Hypothalamus (tissue), 51 donors: ENCODE data around the gene C17orf100.
"Not testable (repeated sequence)": the region's sequence is repeated elsewhere in the genome, so short reads cannot be mapped to it uniquely, and the experiment has no call there.

Source experiments
- DNase-seq, 51 donors: peaks; one replicate each; lab custom pipeline; 2025; lab: John Stamatoyannopoulos, UW

Gene C17orf100

DNA sequence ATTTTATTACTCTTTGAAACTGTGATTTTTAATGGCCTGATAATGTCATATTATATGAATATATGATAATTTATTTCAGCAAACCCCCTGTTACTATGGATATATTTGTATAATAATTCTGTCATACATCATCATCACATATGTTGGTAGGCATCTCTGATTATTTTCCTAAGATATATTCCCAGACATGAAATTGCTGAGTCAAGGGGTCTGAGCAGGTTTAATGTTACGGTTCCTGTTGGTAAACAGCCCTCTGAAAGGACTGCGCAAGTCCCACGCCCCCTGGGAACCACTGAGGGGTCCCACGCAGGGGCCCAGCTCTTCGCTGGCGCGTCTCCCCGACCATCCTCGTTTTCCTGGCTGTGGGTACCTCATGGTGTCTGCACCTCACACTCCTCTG lies 37.4 kb downstream of the C17orf100 start:
- no peak for DNase-seq

DNA sequence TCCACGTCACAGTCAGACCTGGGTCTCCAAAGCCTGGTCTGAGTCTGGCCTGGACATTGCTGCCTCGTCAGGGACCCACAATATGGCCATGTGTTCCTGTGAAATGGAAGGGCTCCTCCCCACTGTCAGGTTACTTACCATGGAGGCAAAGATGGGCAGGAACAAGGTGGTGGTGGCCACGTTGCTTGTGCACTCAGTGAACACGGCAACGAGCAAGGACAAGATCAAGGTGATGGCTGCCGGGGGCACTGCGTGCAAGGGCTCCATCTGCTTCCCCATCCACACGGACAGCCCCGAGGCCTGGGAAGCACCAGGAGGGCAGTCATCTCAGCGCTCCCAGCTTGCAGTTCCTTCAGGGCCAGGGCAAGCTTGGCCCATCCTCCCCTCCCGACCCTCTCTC lies 39.1 kb downstream of the C17orf100 start:
- DNase-seq = no peak

DNA sequence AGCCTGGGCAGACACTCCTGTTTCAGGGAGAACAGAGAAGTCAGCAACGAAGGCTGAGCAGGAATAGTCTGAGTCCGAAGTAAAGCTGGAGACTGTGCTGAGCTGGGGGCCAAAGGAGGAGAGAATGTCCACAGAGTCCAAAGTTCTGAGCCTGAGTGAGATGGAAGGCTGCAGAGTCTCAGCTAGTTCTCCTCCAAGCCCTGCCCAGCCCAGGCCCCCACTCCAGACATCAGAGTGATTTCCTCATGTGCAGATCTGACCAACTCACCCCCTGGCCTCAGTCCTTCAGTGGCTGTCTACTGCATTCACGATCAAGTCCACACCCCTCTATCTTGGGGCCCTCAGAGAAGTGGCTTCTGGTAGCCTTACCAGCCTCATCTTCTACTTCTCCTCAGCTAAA lies 40.0 kb downstream of the C17orf100 start:
- no peak for DNase-seq

DNA sequence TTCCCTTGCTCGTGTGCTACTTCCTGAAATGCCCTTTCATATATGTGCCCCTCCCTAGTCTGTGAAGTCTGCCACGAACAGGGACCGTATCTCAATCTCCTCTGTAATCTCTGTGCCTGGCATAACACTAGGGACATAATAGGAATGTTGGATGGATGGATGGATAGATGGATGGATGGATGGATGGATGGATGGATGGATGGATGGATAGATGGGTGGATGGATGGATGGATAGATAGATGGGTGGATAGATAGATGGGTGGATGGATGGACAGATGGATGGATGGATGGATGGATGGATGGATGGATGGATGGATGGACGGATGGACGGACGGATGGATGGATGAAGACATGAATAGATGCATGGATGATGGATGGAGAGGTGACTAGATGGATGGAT lies 40.4 kb downstream of the C17orf100 start:
- not testable (repeated sequence) for DNase-seq

DNA sequence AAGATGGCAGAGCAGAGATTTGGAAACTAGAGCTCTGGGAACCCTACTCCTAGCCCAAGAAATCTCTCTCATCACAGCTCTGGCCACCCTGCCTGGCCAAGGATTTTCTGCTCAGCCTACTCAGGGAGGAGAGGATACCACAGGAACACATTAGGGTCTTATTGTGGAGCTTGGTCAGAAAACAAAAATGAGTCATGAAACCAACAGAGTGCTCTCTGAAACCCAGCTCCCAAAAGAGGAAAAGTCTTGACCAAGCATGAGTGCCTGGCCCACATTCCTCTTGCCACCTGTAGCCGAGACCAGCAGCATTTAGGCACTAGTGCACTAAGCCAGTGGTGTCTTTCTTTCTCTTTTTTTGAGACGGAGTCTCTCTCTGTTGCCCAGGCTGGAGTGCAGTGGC lies 43.5 kb downstream of the C17orf100 start:
- no peak for DNase-seq

DNA sequence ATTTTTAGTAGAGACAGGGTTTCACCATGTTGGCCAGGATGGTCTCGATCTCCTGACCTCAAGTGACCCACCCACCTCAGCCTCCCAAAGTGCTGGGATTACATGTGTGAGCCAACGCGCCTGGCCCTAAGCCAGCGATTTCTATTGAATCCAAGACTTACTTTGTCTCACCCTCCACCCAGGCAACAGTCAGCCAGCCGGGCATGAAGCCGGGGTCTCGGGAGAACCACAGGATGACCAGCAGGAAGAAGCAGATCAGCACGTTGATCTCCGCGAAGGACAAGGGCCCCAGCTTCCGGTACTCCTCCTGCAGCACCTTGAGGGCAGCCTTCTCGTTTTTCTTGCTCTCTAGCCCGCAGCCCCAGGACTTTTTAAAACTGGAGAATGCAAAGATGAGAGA lies 44.0 kb downstream of the C17orf100 start:
- DNase-seq = no peak

DNA sequence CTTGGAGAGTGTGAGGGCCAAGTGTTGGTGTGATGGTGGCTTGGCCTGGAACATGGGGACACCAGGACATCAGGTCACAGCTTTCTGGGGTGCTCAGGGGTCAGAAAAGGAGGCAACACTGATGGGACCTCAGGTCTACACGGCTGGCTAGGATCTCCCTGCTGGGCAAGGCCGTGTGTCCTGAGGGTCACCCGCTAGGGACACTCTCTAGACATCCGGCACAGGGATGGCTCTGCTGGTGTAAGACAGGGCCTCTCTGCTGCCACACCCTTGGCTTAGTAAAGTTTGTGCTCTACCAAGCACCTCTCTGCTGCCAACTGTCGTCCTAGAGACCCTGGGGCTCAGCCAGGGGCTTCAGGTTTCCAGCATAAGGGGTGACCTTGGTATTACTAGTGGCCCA lies 45.3 kb downstream of the C17orf100 start:
- DNase-seq = no peak

DNA sequence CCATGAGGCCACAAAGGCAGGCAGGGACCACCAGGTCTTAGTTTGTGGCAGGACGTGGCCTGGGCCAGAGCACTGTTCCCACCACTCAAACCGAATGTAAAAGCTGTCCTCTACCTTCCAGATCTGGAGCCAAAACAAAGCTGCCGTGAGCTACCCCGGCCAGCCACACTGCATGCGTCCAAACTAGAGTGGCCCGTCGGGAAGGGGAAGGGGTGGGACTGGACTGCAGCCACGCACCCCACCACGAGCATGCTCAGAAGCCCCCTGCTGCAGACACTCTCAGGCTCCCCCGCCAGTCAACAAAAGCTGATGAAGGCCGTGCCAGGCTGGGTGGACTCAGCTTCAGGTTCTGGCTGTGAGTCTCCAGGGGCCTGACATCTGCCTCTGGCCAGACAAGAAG lies 46.4 kb downstream of the C17orf100 start:
- no peak for DNase-seq

DNA sequence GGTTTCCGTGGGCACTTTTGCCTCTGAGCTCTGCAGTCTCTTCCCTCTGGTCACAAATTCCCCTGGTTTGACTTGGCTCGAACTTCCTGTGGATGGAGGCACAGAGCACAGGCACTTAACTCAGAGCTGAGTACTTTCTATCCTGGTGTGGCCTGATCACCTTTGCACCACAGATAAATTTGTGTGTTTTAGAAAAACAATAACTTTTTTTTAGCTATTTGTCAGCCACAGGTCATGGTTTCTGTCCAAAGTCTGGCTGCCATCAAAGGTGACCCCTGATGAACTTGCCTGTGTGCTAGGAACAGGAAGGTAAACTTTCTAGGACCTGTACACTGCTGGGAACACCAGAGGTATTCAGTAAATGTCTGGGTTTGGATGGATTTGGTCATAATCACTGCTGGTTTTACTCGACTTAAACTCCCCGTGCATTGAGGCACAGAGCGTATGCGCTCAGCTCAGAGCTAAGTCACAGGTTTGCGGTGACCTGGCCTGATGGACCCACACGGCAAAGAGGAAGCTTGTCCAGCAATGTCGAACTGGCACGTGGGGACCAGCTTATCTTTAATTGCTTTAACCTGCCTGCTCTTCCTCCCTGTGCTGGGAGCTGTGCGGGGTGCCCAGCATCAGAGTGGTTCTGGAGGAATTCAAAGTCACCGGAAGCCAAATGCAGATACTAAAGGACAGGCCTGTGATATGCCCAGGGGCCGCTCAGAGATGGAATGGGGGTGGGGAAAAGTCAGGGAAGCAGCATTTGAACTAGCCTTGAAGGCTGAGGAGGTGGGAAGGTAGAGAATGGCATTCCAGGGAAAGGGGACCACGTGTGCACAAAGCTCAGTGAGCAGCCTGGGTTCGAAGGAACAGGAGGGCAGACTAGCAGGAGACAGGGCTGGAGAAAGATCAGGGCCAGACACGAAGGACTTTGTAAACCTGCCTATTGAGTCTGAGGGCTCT lies 48.7 kb downstream of the C17orf100 start:
- DNase-seq = no peak

DNA sequence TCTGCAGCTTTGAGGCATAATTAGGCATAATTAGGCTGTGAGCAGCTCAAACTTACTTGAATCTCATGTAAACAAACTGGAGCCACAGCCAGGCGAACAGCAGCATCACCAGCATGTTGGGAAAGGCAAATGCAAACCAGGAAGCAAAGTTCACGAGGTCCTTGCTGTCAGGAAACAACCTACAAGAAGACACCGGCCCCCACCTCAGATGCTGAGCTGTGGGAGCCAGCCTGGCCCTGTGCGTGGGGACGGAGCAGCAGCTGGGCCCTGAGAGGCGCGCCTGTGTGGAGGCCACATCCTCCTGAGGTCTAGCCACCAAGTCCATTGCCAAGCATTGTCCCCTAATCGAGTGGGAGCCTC lies 49.4 kb downstream of the C17orf100 start:
- DNase-seq = no peak

DNA sequence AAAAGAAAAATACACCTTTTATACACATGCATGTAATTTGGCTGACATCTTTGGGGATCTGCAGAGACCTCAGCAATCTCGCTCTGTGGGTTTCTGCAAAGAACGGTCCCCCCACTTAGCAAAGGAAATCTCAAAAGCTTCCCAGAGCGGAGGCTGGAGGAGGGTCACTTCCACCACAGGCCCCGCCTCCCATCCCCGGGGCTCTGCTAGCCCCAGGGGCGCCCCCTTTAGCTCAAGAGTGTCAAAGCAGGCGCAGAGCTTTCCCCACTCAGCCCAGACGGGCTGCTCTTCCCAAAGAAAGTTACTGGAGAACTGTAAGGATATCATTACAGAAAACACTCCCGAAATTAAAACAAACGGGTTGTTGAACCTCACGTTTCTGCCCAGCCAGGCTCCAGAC lies 50.2 kb downstream of the C17orf100 start:
- no peak for DNase-seq

DNA sequence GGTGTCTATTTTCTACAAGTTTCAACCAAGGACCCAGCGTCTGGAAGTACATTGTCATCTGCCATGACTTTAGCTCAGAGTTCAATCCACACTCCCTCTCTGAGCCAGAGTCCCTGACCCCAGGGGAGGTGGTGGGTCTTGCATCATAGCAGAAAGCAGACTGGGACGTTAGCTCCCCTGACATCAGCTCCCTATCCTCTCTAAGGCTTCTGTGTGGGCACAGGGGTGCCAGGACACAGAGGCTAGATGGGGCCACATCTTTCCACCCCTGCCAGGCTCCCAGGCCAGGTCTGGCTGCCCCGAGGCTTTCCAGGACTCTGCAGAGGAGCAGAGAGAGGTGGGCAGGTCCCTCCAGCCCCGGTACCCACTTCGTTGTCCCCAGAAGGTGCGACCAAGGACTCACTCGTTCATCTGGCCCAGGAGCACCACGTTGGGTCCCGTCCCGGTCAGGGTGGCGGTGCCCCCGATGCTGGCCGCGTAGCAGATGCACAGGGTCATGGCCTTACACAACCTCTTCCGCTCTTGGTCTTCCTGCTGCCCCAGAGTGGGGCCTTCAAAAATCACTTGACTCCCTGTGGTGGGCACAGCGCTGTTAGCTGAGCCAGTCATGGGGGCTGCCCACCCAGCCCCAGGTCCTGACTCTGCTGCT lies 51.1 kb downstream of the C17orf100 start:
- no peak for DNase-seq
